Measurements from ENCODE around the gene MYLK. TPM values are rescaled to one million over a fixed set of nuclear protein-coding genes. Genes with fewer than 3 reads are reported as not detected.
"Not testable (repeated sequence)": the region's sequence is repeated elsewhere in the genome, so short reads cannot be mapped to it uniquely, and the experiment has no call there.

Gene MYLK
- total RNA-seq, 1 donor from 2014 or later: 196 TPM

DNA sequence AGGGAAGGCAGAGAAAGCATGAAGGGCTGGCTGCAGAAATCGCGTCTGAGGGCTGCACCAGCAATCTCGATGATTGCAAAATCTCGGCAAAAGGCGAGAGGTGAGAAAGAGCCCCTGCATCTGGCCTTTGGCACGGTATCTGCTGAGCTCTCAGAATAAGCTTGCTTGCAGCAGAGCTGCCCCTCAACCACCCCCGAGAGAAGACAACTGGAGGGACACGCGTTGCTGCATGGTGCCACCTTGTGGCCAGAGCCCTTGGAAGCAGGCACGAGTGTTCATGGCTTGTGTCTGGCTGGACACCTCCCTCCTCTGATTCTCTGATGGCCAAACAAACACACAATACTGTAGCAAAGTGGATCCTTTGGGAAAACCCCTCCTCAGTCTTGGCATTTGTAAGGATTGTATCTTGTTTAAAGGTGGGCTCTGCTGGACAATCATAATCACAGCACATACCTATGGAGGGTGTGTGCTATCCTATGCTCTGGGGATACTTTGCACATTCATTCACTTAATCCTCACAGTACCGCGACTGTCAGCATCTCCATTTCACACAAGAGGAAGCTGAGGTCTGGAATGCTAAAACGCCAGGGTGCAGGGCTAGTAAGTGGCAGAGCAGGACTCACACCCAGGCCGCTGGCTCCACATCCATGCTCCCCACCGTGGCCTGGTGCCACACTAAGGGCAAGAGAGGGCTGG, 164.9 kb downstream of the MYLK start:
- DNase-seq (ENCODE audit: low spot score in 2 of 2): peak in 1 of 2 donors; percentile 90
- intact Hi-C loops (cut with DNase I): loop anchor here (1.0 to 2.0 kb wide), 2 partner anchors 18 to 67 kb away; no protein-coding TSS in a partner anchor
- H3K27me3 ChIP-seq, H3K9me3 ChIP-seq, H3K36me3 ChIP-seq: not testable (repeated sequence)
- TF ChIP-seq, protein P1, sequence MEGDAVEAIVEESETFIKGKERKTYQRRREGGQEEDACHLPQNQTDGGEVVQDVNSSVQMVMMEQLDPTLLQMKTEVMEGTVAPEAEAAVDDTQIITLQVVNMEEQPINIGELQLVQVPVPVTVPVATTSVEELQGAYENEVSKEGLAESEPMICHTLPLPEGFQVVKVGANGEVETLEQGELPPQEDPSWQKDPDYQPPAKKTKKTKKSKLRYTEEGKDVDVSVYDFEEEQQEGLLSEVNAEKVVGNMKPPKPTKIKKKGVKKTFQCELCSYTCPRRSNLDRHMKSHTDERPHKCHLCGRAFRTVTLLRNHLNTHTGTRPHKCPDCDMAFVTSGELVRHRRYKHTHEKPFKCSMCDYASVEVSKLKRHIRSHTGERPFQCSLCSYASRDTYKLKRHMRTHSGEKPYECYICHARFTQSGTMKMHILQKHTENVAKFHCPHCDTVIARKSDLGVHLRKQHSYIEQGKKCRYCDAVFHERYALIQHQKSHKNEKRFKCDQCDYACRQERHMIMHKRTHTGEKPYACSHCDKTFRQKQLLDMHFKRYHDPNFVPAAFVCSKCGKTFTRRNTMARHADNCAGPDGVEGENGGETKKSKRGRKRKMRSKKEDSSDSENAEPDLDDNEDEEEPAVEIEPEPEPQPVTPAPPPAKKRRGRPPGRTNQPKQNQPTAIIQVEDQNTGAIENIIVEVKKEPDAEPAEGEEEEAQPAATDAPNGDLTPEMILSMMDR (IDR thresholded peaks at IDR 0.05): peak; percentile 36 to 73 (median 62)
- H3K27ac ChIP-seq: peak overlapping the region; percentile 68 to 85
- H3K4me1 ChIP-seq: peaks cover 11 to 53% of the 10 kb centered on the region in 2 donors
- H3K4me3 ChIP-seq: peak overlapping the region in 1 of 2 donors; percentile 20

- Histone ChIP-seq H3K27ac (peak overlapping the region in 1 of 2 donors; percentile 38), H3K4me1 (peaks cover 12 to 46% of the 10 kb centered on the region in 2 donors)
- no peak for DNase-seq (ENCODE audit: low spot score in 2 of 2)
These were observed 166.0 kb downstream of the MYLK start for GRCh38 chr3:123718108-123718507.

DNA sequence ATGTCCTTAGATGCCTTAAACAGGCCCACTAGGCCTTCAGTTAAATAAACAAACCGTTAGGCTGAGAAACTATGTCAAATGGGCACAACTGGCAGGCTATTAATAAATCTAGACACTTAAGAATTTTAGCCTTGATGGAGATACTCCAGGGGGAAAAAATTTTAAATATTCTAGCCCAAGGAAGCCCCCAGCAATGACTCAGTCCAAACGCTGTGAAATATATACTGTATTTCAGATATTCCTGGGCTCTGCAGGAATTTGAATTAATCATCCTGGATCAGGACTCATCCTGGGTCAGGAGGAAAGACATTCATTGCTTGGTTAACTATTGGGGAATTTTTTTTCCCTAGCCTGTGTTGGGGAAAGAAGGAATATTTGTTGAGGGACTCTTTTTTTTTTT, 166.7 kb downstream of the MYLK start:
- peaks cover 17 to 47% of the 10 kb centered on the region in 2 donors for H3K4me1 ChIP-seq
- H3K27me3 ChIP-seq; H3K4me3 ChIP-seq; H3K9me3 ChIP-seq; intact Hi-C loops (cut with DNase I); H3K36me3 ChIP-seq: not testable (repeated sequence)
- H3K27ac ChIP-seq: peak overlapping the region in 1 of 2 donors; percentile 38
- DNase-seq (ENCODE audit: low spot score in 2 of 2): peak in 1 of 2 donors; percentile 22

More at GRCh38 chr3:123718108-123718507, 166.0 kb downstream of the MYLK start:
- no peaks in the 10 kb centered on the region for H3K9me3 ChIP-seq
- intact Hi-C loops (cut with DNase I): loop anchor here (2.0 kb wide), 1 partner anchor 17 kb away; no protein-coding TSS in a partner anchor
- H3K27me3 ChIP-seq: no peaks in the 10 kb centered on the region
- TF ChIP-seq, protein P1 (IDR thresholded peaks at IDR 0.05): no peak
- peaks cover 0 to 6% of the 10 kb centered on the region in 2 donors for H3K36me3 ChIP-seq
- H3K4me3 ChIP-seq: no peak overlapping the region

DNA sequence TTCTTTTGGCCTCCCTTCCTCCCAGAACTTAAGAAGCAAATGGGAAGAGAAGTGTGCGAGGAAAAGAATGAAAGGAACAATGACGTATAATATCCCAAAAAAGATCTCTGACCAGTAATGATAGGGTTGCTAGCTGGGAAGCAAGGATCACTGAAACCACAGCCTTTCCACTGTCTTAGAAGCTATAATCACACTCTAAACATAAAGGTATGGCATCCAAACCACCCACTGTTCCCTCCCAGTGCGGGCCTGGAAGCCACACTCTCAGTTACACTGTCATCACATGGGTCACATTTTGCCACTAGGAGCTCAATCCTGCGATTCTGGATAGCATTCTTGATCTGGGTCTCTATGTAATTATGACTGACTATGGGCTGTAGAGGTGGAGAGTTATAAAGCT, 167.7 kb downstream of the MYLK start:
- Histone ChIP-seq H3K36me3 (no peaks in the 10 kb centered on the region), H3K4me3 (no peak overlapping the region), H3K27me3 (no peaks in the 10 kb centered on the region), H3K27ac (peak overlapping the region; percentile 86 to 92), H3K9me3 (no peaks in the 10 kb centered on the region), H3K4me1 (peaks cover 23 to 54% of the 10 kb centered on the region in 2 donors)
- TF ChIP-seq, protein P1 (IDR thresholded peaks at IDR 0.05): no peak
- DNase-seq (ENCODE audit: low spot score in 2 of 2): no peak
- intact Hi-C loops (cut with DNase I): no loop called here

GRCh38 chr3:123713211-123713610, 170.9 kb downstream of the MYLK start:
- peak; percentile 59 to 92 for DNase-seq (ENCODE audit: low spot score in 2 of 2)
- no peaks in the 10 kb centered on the region for H3K27me3 ChIP-seq
- H3K9me3 ChIP-seq: no peaks in the 10 kb centered on the region
- peaks cover 11 to 35% of the 10 kb centered on the region in 2 donors for H3K4me1 ChIP-seq
- peak overlapping the region; percentile 86 to 92 for H3K27ac ChIP-seq
- TF ChIP-seq, protein P1 (IDR thresholded peaks at IDR 0.05): no peak
- intact Hi-C loops (cut with DNase I): no loop called here
- no peak overlapping the region for H3K4me3 ChIP-seq
- H3K36me3 ChIP-seq: peaks cover 15 to 20% of the 10 kb centered on the region in 2 donors

- Histone ChIP-seq H3K4me1 (peaks cover 11 to 25% of the 10 kb centered on the region in 2 donors), H3K9me3 (no peaks in the 10 kb centered on the region), H3K27ac (peak overlapping the region; percentile 86 to 92), H3K36me3 (peaks cover 20 to 24% of the 10 kb centered on the region in 2 donors), H3K27me3 (no peaks in the 10 kb centered on the region), H3K4me3 (peak overlapping the region in 1 of 2 donors; percentile 14)
- DNase-seq (ENCODE audit: low spot score in 2 of 2): peak in 1 of 2 donors; percentile 73
- intact Hi-C loops (cut with DNase I): no loop called here
- TF ChIP-seq, protein P1 (IDR thresholded peaks at IDR 0.05): peak in 1 of 3 experiments; percentile 1
These were observed 171.9 kb downstream of the MYLK start for GRCh38 chr3:123712077-123712860.

Data from ascending aorta (tissue), 2 donors.